HG03060 (cell line): ENCODE measurements around the gene ASGR1.
"Not testable (repeated sequence)": the region's sequence is repeated elsewhere in the genome, so short reads cannot be mapped to it uniquely, and the experiment has no call there.

Source experiments
- ATAC-seq: cut with Tn5 transposase; IDR thresholded peaks from one replicate; pipeline ENCODE4 v1.9.1; 2021; ENCODE audit warnings: low read depth, moderate number of reproducible peaks; ENCODE audit not compliant: unreplicated experiment

The ASGR1 gene

GRCh38 chr17:7191571-7192270 lies 12.6 kb upstream of the ASGR1 start:
- no peak for ATAC-seq

DNA sequence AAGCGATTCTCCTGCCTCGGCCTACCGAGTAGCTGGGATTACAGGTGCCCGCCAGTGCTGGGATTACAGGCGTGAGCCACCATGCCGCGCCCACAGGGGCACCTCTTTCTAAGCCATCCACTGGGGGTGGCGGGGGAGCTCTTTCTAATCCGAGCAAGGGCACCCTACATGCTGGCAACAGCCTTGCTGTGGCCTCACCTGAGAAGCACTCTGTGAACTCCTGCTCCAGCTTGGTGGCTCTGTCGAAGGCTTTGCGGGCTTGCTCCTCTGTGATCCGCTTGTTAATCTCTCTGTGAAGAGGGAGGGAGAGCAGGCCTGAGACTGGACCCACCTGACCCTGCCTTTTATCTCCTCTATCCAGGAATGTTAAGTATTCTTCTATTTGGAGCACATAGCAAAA lies 11.9 kb upstream of the ASGR1 start:
- no peak for ATAC-seq

GRCh38 chr17:7190276-7190917 lies 11.2 kb upstream of the ASGR1 start:
- ATAC-seq: no peak

GRCh38 chr17:7186241-7186640 lies 7.1 kb upstream of the ASGR1 start:
- no peak for ATAC-seq

GRCh38 chr17:7184647-7185046 lies 5.5 kb upstream of the ASGR1 start:
- no peak for ATAC-seq

DNA sequence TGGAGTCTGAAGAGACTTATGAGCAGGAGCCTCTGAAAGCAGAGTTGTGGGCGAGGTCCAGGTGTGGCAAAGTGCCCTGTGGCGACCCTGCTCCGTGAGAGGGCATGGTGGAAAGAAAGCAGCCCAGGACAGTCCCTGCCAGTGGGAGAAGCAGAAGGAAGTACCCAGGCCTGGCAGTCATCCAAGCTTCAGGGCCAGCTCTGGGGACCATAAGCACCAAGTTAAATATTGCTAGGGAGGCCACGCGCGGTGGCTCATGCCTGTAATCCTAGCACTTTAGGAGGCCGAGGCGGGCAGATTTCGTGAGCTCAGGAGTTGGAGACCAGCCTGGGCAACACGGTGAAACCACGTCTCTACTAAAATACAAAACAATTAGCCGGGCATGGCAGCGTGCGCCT lies 4.9 kb upstream of the ASGR1 start:
- ATAC-seq: no peak

- ATAC-seq: no peak
Observed at GRCh38 chr17:7183433-7184090, 4.4 kb upstream of the ASGR1 start.

DNA sequence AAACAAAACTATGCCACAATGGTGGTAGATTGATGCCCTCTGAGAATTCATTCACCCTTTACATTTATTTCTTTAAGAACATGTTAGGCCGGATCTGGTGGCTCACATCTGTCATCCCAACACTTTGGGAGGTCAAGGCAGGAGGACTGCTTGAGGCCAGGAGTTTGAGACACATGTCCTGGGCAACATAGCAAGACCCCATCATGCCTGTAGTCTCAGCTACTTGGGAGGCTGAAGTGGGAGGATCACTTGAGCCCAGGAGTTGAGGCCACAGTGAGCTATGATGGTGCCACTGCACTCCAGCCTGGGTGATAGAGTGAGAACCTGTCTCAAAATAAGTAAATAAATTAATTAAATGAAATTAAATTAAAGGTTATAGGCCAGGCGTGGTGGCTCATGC lies 2.9 kb upstream of the ASGR1 start:
- not testable (repeated sequence) for ATAC-seq

- ATAC-seq: no peak
Observed at GRCh38 chr17:7178973-7179316, 225 bp downstream of the ASGR1 start.

GRCh38 chr17:7177954-7178477 lies 1.2 kb downstream of the ASGR1 start:
- ATAC-seq: no peak

DNA sequence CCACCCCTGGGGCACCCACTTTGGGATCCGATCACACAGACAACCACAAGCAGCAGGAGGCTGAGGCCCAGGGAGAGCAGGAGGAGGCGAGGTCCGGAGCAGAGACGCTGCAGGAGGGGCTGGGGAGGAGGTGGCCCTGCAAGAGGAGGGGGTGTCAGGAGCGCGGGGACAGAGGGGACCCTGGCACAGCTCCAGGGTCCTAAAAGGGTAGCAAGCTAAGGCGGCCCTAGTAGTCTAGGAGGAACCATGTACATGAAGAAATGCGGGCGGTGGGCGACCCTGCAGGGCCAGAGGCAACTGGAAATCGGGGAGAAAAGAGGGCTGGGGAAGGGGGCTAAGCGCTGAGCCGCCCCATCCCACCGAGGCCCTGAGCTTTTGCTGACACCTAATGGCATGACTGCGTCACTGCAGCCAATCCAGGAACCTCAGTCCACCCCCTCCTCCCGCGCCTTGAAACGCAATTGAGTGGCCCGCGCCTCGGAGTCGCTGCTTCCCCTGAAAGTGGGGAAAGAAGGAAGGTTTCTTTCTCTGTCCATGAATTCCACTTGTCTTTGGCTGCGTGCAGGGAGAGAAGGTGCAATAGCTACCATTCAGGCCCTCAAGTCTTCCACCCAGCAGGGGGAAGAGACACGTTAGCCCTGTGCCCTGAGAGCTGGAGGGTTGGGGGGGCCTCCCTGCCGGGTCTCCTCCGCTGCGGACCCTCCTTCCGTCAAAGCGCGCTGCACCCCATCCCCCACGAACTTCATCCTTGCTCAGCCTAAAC lies 1.8 kb downstream of the ASGR1 start:
- no peak for ATAC-seq

DNA sequence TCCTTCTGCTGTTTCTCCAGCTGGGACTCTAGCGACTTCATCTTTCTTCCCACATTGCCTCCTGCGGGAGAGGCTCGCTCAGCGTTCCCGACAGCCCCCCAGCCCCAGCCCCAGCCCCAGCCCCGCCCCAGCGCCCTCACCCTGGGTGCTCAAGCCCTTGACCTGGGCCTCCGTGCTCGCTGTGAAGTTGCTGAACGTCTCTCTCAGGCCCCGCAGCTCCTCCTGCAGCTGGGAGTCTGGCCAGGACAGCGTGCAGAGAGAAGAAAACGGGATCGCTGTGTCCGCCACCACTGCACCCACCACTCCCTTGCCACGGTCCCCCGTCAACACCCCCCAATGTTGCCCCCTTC lies 2.4 kb downstream of the ASGR1 start:
- ATAC-seq: no peak

GRCh38 chr17:7176107-7176840 lies 2.9 kb downstream of the ASGR1 start:
- ATAC-seq: no peak

DNA sequence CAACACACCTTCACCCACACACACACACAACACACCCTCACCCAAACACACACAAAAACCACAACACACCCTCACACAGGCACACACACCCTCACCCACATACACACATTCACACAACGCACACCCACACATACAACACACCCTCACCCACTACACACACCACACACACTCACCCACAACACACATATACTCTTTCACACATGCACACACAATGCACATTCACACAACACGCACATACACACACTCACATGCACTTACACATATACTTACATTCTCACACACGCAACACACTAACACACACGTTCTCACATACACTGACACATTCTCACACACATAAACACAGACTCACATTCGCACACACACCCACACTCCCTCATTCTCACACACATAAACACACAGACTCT lies 3.8 kb downstream of the ASGR1 start:
- no peak for ATAC-seq

GRCh38 chr17:7174603-7175326 lies 4.4 kb downstream of the ASGR1 start:
- no peak for ATAC-seq

GRCh38 chr17:7173687-7174602 lies 5.2 kb downstream of the ASGR1 start:
- ATAC-seq: no peak

- ATAC-seq: not testable (repeated sequence)
Observed at GRCh38 chr17:7172522-7173191, 6.5 kb downstream of the ASGR1 start.

DNA sequence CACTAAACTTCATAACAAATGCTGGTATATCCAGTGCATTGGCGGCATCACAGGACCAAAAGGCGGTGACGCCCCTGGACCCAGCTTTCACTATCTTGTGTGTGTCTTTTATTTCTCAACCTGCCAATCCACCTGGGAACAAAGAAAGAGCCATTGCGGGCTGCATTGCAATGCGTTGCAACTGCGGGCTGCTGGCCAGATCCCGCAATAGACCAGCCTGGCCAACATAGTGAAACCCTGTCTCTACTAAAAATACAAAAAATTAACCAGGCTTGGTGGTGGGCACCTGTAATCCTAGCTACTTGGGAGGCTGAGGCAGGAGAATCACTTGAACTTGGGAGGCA lies 9.6 kb downstream of the ASGR1 start:
- not testable (repeated sequence) for ATAC-seq
